MM.1S (cell line): ENCODE measurements around the gene PALD1.

Experiments used
- EZH2 ChIP-seq: fragments of 300-600 bp; sonication (generic); optimal IDR thresholded peaks from 2 replicates; pipeline ENCODE3; 2017; ENCODE audit warnings: low read depth, mild to moderate bottlenecking, antibody characterized with exemption, low read length, mixed read lengths
- EZH2phosphoT487 ChIP-seq: fragments of 300-600 bp; sonication (generic); IDR thresholded peaks from 2 replicates; pipeline ENCODE4 v1.6.1; 2018; ENCODE audit warnings: antibody characterized with exemption, low read length
- TF ChIP-seq, protein P1 (sequence below): fragments of 300-600 bp; sonication (generic); IDR thresholded peaks from 2 replicates; pipeline ENCODE4 v1.5.1; 2016; ENCODE audit warnings: antibody characterized with exemption, low read length, mixed read lengths

GRCh38 chr10:70558295-70558694 lies 79.7 kb downstream of the PALD1 start:
- TF ChIP-seq, protein P1, sequence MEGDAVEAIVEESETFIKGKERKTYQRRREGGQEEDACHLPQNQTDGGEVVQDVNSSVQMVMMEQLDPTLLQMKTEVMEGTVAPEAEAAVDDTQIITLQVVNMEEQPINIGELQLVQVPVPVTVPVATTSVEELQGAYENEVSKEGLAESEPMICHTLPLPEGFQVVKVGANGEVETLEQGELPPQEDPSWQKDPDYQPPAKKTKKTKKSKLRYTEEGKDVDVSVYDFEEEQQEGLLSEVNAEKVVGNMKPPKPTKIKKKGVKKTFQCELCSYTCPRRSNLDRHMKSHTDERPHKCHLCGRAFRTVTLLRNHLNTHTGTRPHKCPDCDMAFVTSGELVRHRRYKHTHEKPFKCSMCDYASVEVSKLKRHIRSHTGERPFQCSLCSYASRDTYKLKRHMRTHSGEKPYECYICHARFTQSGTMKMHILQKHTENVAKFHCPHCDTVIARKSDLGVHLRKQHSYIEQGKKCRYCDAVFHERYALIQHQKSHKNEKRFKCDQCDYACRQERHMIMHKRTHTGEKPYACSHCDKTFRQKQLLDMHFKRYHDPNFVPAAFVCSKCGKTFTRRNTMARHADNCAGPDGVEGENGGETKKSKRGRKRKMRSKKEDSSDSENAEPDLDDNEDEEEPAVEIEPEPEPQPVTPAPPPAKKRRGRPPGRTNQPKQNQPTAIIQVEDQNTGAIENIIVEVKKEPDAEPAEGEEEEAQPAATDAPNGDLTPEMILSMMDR: no peak
- TF ChIP-seq EZH2 (no peak), EZH2phosphoT487 (no peak)
